ENCODE results near the gene VCAM1. TPM values are rescaled to one million over a fixed set of nuclear protein-coding genes. Genes with fewer than 3 reads are reported as not detected.

Gene VCAM1
- total and polyA plus RNA-seq, 3 experiments from 2014 or later, result 0.51 to 4.0 (median 3.5) TPM

DNA sequence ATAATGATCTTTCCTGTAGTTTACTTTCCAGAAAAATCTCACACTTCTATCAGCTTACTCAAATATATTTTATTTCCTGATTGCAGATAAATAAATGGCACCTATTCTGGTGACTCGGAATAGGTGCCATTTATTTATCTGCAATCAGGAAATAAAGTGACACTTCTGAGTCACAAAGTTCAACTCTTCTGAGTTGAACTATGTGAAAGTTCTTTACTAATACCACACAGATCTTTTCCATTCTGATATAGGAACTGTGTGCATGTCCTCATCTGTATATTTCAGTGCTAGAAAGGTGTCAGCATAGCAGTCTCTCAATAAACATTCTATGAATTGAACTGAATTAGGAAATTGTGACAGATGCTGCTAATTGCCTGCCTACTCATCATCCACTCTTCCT lies 4.9 kb upstream of the VCAM1 start:
- POLR2A ChIA-PET, result no interaction called here
- Mint-ChIP-seq H3K27ac (peak overlapping the region in 5 of 8 donors; percentile 1 to 72 (median 13)), H3K27me3 (peaks cover 0 to 3% of the 10 kb centered on the region in 2 donors), H3K4me1 (peaks cover 26 to 47% (median 38%) of the 10 kb centered on the region in 3 donors), H3K36me3 (no peaks in the 10 kb centered on the region), H3K9me3 (no peaks in the 10 kb centered on the region), H3K4me3 (no peak overlapping the region)
- H3K27me3 ChIP-seq (ENCODE audit: insufficient read depth, low read length, poor library complexity, severe bottlenecking), result no peaks in the 10 kb centered on the region
- H3K27ac ChIP-seq (ENCODE audit: low read depth, low read length), result no peak overlapping the region
- H3K36me3 ChIP-seq (ENCODE audit: insufficient read depth, low read length), result no peaks in the 10 kb centered on the region
- no peak overlapping the region for H3K4me3 ChIP-seq (ENCODE audit: low read length)
- no peak for DNase-seq
- H3K4me1 ChIP-seq (ENCODE audit: insufficient read depth, low read length), result peaks cover 15% of the 10 kb centered on the region
- H3K9me3 ChIP-seq (ENCODE audit: low read length), result no peaks in the 10 kb centered on the region
- CTCF ChIA-PET, result no interaction called here

DNA sequence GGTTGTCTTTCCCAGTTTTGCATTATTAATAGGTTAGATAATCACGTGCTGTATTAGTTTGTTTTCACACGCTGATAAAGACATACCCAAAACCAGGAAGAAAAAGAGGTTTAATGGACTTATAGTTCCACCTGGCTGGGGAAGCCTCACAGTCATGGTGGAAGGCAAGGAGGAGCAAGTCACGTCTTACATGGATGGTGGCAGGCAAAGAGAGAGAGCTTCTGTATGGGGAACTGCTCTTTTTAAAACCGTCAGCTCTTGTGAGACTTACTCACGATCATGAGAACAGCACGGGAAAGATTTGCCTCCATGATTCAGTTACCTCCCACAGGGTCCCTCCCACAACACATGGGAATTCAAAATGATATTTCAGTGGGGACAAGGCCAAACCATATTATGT lies 2.3 kb upstream of the VCAM1 start:
- Histone ChIP-seq H3K4me1 (ENCODE audit: insufficient read depth, low read length) (peaks cover 11% of the 10 kb centered on the region), H3K27me3 (ENCODE audit: insufficient read depth, low read length, poor library complexity, severe bottlenecking) (no peaks in the 10 kb centered on the region), H3K27ac (ENCODE audit: low read depth, low read length) (no peak overlapping the region), H3K36me3 (ENCODE audit: insufficient read depth, low read length) (no peaks in the 10 kb centered on the region), H3K9me3 (ENCODE audit: low read length) (no peaks in the 10 kb centered on the region), H3K4me3 (ENCODE audit: low read length) (no peak overlapping the region)
- H3K27me3 Mint-ChIP-seq, result peaks cover 0 to 9% of the 10 kb centered on the region in 2 donors
- CTCF ChIA-PET, result no interaction called here
- POLR2A ChIA-PET, result no interaction called here
- no peak overlapping the region for H3K27ac Mint-ChIP-seq
- no peaks in the 10 kb centered on the region for H3K36me3 Mint-ChIP-seq
- peaks cover 24 to 52% (median 37%) of the 10 kb centered on the region in 3 donors for H3K4me1 Mint-ChIP-seq
- H3K4me3 Mint-ChIP-seq, result no peak overlapping the region
- H3K9me3 Mint-ChIP-seq, result no peaks in the 10 kb centered on the region
- DNase-seq, result no peak

DNA sequence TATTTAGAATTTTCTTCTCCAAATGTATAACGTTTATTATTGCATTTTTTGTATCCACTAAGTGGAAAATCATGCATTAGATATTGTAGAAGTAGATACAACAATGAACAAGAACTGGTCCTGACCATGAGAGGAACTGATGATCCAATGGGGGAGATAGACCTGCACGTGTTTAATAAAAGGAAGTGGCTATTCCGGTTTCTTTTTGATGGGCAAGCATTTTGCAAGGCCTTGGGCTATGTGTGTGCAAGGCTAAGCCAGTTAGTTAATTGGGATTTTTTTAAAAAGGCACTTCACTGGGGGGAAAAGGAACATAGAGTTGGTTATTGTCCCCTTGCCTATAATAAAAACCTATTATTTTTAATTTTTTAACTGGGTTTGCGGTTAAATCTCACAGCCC lies 961 bp upstream of the VCAM1 start:
- Histone ChIP-seq H3K9me3 (ENCODE audit: low read length) (no peaks in the 10 kb centered on the region), H3K36me3 (ENCODE audit: insufficient read depth, low read length) (no peaks in the 10 kb centered on the region), H3K27ac (ENCODE audit: low read depth, low read length) (no peak overlapping the region), H3K27me3 (ENCODE audit: insufficient read depth, low read length, poor library complexity, severe bottlenecking) (no peaks in the 10 kb centered on the region), H3K4me1 (ENCODE audit: insufficient read depth, low read length) (peaks cover 2% of the 10 kb centered on the region), H3K4me3 (ENCODE audit: low read length) (no peak overlapping the region)
- H3K36me3 Mint-ChIP-seq, result no peaks in the 10 kb centered on the region
- H3K4me1 Mint-ChIP-seq, result peaks cover 12 to 39% (median 24%) of the 10 kb centered on the region in 3 donors
- H3K4me3 Mint-ChIP-seq, result no peak overlapping the region
- no peak for DNase-seq
- peaks cover 0 to 9% of the 10 kb centered on the region in 2 donors for H3K27me3 Mint-ChIP-seq
- H3K9me3 Mint-ChIP-seq, result no peaks in the 10 kb centered on the region
- H3K27ac Mint-ChIP-seq, result no peak overlapping the region
- CTCF ChIA-PET, result no interaction called here
- POLR2A ChIA-PET, result no interaction called here

DNA sequence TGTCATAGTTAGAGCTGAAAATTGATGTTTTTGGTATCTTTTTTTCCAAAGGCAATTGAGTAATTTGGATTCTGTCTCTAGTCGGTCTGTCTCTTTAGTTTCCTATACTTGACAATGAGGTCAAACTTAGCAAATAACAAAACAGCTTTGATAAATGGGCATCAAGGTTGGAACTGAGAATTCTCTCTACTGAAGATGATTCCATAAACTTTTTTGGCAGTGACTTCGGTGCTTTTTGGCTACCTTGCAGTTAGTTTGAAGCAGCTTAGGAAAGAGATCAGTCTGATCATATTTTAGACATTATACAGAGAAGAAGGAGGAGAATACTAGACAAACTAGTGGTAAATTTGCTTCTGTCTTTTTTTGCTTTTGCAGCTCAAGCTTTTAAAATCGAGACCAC lies 559 bp downstream of the VCAM1 start:
- Mint-ChIP-seq H3K4me1 (peaks cover 4 to 24% (median 13%) of the 10 kb centered on the region in 3 donors), H3K9me3 (no peaks in the 10 kb centered on the region), H3K4me3 (peak overlapping the region in 6 of 7 donors; percentile 42 to 85 (median 55)), H3K27me3 (peaks cover 0 to 9% of the 10 kb centered on the region in 2 donors), H3K27ac (peak overlapping the region in 4 of 8 donors; percentile 34 to 64 (median 47)), H3K36me3 (no peaks in the 10 kb centered on the region)
- H3K4me1 ChIP-seq (ENCODE audit: insufficient read depth, low read length), result no peaks in the 10 kb centered on the region
- ChIA-PET CTCF (no interaction called here), POLR2A (interaction anchor here (0.6 kb wide), 1 partner anchor 28 kb away, joined by 3 read pairs; no protein-coding TSS in a partner anchor)
- no peaks in the 10 kb centered on the region for H3K9me3 ChIP-seq (ENCODE audit: low read length)
- H3K27ac ChIP-seq (ENCODE audit: low read depth, low read length), result no peak overlapping the region
- H3K4me3 ChIP-seq (ENCODE audit: low read length), result no peak overlapping the region
- no peak for DNase-seq
- no peaks in the 10 kb centered on the region for H3K36me3 ChIP-seq (ENCODE audit: insufficient read depth, low read length)
- H3K27me3 ChIP-seq (ENCODE audit: insufficient read depth, low read length, poor library complexity, severe bottlenecking), result no peaks in the 10 kb centered on the region

DNA sequence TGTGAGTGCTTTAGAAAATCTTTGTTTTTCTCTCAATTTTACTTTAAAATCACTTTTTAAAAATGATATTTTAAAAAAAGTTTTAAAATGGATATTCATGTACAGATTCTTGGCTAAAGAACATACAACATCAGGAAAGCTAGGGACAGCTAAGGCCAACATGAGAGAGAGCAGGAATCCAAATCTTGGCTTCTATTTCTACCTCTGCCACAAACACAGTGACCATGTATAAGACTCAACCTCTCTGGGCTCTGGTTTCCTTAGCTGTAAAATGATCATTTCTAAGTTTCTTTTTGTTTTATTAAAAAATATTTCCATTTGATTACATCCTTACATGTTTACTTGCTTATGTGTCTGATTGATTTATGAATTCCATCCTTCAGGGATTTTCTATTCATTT lies 1.2 kb downstream of the VCAM1 start:
- peak overlapping the region in 1 of 8 donors; percentile 35 for H3K27ac Mint-ChIP-seq
- no peaks in the 10 kb centered on the region for H3K36me3 ChIP-seq (ENCODE audit: insufficient read depth, low read length)
- no peak overlapping the region for H3K4me3 ChIP-seq (ENCODE audit: low read length)
- no peaks in the 10 kb centered on the region for H3K4me1 ChIP-seq (ENCODE audit: insufficient read depth, low read length)
- no peaks in the 10 kb centered on the region for H3K27me3 ChIP-seq (ENCODE audit: insufficient read depth, low read length, poor library complexity, severe bottlenecking)
- H3K4me1 Mint-ChIP-seq, result peaks cover 3 to 22% (median 10%) of the 10 kb centered on the region in 3 donors
- H3K36me3 Mint-ChIP-seq, result no peaks in the 10 kb centered on the region
- no peak overlapping the region for H3K27ac ChIP-seq (ENCODE audit: low read depth, low read length)
- no peaks in the 10 kb centered on the region for H3K9me3 ChIP-seq (ENCODE audit: low read length)
- ChIA-PET CTCF (no interaction called here), POLR2A (no interaction called here)
- peak overlapping the region in 4 of 7 donors; percentile 5 to 76 (median 44) for H3K4me3 Mint-ChIP-seq
- DNase-seq, result no peak
- no peaks in the 10 kb centered on the region for H3K9me3 Mint-ChIP-seq
- peaks cover 0 to 9% of the 10 kb centered on the region in 2 donors for H3K27me3 Mint-ChIP-seq

DNA sequence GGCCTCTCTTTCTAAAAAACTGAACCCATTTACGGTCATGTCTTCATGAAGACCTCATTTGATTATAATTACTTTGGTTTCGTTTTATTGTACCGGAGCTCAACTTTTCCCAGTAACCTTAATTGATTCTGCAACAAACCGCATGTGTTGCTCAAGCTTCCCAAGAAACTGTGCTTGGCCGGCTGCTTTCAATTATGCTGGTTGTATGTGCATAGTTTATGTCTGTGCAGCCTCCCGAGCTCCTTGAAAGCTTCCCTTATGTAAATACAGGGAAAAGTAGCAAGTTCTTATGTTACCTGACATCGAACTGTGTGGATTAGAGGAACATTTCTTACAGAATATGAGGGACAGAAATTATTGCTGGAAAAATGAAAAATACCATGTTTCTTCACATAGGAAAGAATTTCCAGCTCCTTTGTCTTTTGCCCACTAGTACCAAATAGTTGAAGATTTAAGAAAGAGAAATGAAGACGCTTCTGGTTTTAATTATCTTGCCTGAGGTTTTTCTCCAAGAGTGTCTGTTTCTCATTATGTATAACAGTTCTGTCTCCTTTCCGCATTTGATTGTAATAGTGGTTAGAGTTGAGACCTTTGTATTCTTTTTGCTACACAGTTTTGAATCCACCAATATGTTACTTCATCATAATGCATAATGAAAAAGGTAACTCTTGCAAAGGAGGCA lies 2.1 kb downstream of the VCAM1 start:
- Mint-ChIP-seq H3K36me3 (no peaks in the 10 kb centered on the region), H3K4me1 (peaks cover 3 to 22% (median 10%) of the 10 kb centered on the region in 3 donors), H3K27ac (peak overlapping the region in 1 of 8 donors; percentile 12), H3K27me3 (peaks cover 0 to 9% of the 10 kb centered on the region in 2 donors), H3K9me3 (no peaks in the 10 kb centered on the region), H3K4me3 (peak overlapping the region in 6 of 7 donors; percentile 1 to 80 (median 42))
- no peak overlapping the region for H3K27ac ChIP-seq (ENCODE audit: low read depth, low read length)
- H3K36me3 ChIP-seq (ENCODE audit: insufficient read depth, low read length), result no peaks in the 10 kb centered on the region
- POLR2A ChIA-PET, result no interaction called here
- H3K4me3 ChIP-seq (ENCODE audit: low read length), result no peak overlapping the region
- no peaks in the 10 kb centered on the region for H3K9me3 ChIP-seq (ENCODE audit: low read length)
- H3K4me1 ChIP-seq (ENCODE audit: insufficient read depth, low read length), result no peaks in the 10 kb centered on the region
- no peak for DNase-seq
- CTCF ChIA-PET, result no interaction called here
- no peaks in the 10 kb centered on the region for H3K27me3 ChIP-seq (ENCODE audit: insufficient read depth, low read length, poor library complexity, severe bottlenecking)

DNA sequence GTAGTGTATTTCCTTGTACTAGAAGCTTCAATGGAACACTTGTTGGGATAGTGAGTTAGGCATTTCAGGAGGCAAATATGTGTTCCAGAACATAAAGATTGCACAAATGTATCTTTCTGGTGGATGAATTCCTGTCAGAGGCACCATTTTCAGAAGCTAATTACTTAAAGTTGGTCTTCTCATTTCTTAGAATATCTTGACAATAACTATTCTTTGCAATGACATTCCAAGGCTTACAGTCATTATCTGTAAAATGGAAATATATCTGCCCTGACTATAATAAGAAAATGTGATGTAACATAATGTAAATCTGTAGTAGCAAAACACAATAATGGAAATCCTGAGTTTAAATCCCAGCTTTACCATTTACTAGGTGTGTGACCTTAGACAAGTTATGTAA lies 2.7 kb downstream of the VCAM1 start:
- Histone ChIP-seq H3K36me3 (ENCODE audit: insufficient read depth, low read length) (no peaks in the 10 kb centered on the region), H3K4me3 (ENCODE audit: low read length) (no peak overlapping the region), H3K27ac (ENCODE audit: low read depth, low read length) (no peak overlapping the region), H3K9me3 (ENCODE audit: low read length) (no peaks in the 10 kb centered on the region), H3K4me1 (ENCODE audit: insufficient read depth, low read length) (no peaks in the 10 kb centered on the region), H3K27me3 (ENCODE audit: insufficient read depth, low read length, poor library complexity, severe bottlenecking) (no peaks in the 10 kb centered on the region)
- peak overlapping the region in 4 of 7 donors; percentile 1 to 68 (median 29) for H3K4me3 Mint-ChIP-seq
- ChIA-PET POLR2A (no interaction called here), CTCF (no interaction called here)
- no peaks in the 10 kb centered on the region for H3K9me3 Mint-ChIP-seq
- H3K27me3 Mint-ChIP-seq, result peaks cover 0 to 9% of the 10 kb centered on the region in 2 donors
- H3K27ac Mint-ChIP-seq, result peak overlapping the region in 1 of 8 donors; percentile 12
- H3K4me1 Mint-ChIP-seq, result peaks cover 3 to 22% (median 10%) of the 10 kb centered on the region in 3 donors
- no peak for DNase-seq
- no peaks in the 10 kb centered on the region for H3K36me3 Mint-ChIP-seq

DNA sequence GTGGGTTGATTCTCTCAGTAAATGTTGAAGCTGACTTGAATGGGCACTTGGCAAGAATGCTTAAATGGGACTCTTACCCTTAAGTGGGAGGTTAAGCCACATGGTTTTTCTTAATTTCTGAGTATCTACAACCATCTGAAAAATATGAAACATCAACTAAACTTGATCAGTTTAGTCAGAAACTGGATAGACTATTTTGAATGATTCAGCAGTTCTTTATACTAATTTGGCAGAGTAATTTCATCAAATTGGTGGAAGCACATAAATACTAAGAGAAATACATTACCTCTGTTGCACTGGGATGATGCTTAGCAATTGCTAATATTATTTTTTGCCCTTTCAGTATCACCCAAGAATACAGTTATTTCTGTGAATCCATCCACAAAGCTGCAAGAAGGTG lies 4.7 kb downstream of the VCAM1 start:
- no peak for DNase-seq
- Histone ChIP-seq H3K9me3 (ENCODE audit: low read length) (no peaks in the 10 kb centered on the region), H3K27ac (ENCODE audit: low read depth, low read length) (no peak overlapping the region), H3K27me3 (ENCODE audit: insufficient read depth, low read length, poor library complexity, severe bottlenecking) (no peaks in the 10 kb centered on the region), H3K4me3 (ENCODE audit: low read length) (no peak overlapping the region), H3K36me3 (ENCODE audit: insufficient read depth, low read length) (no peaks in the 10 kb centered on the region), H3K4me1 (ENCODE audit: insufficient read depth, low read length) (no peaks in the 10 kb centered on the region)
- H3K27ac Mint-ChIP-seq, result no peak overlapping the region
- no peaks in the 10 kb centered on the region for H3K9me3 Mint-ChIP-seq
- H3K27me3 Mint-ChIP-seq, result peaks cover 0 to 9% of the 10 kb centered on the region in 2 donors
- H3K4me3 Mint-ChIP-seq, result no peak overlapping the region
- peaks cover 3 to 18% (median 10%) of the 10 kb centered on the region in 3 donors for H3K4me1 Mint-ChIP-seq
- H3K36me3 Mint-ChIP-seq, result no peaks in the 10 kb centered on the region
- ChIA-PET CTCF (no interaction called here), POLR2A (no interaction called here)

Data from CD8-positive, alpha-beta memory T cell (primary cell).